SK-N-SH (cell line): ENCODE data around the gene SH3BP4. TPM values are rescaled to one million over a fixed set of nuclear protein-coding genes. Genes with fewer than 3 reads are reported as not detected.

Source experiments
- CTCF ChIA-PET: fragments of 300-600, 350-600 bp; formaldehyde crosslinking; extraction: SDS; loops from one replicate; lab custom pipeline; 2021; lab: Yijun Ruan, JAX
- POLR2A ChIA-PET: fragments of 350-600 bp; sonication (Branson Sonifier 250); formaldehyde crosslinking; extraction: SDS; loops from one replicate; lab custom pipeline; 2020; ENCODE audit warnings: antibody characterized with exemption, inconsistent platforms; lab: Yijun Ruan, JAX
- DNase-seq: peaks from one replicate; pipeline ENCODE4 v3.0.0; 2012
- H2AFZ ChIP-seq: fragments of 200-600 bp; sonication (generic); 2 replicates; pipeline ENCODE4 v1.8.1; 2016; ENCODE audit warnings: antibody characterized with exemption, mild to moderate bottlenecking, low read depth
- H3F3A ChIP-seq: fragments of 200-600 bp; sonication (generic); replicated peaks from 2 replicates; pipeline ENCODE3; 2016; ENCODE audit warnings: antibody characterized with exemption, mild to moderate bottlenecking; ENCODE audit not compliant: insufficient read depth
- H3K27ac ChIP-seq, 2 experiments: fragments of 200-500 bp in 1 of 2; fragments of 200-600 bp in 1 of 2; sonication (Bioruptor generic) in 1 of 2; sonication (generic), shearing (Covaris generic) in 1 of 2; 2 replicates each; pipeline versions ENCODE4 v1.5.1 to v1.6.1; 2014 to 2016; ENCODE audit warnings: low read depth in 2 of 2, inconsistent platforms in 1 of 2, low read length in 1 of 2, mild to moderate bottlenecking in 1 of 2, mixed read lengths in 1 of 2
- H3K27me3 ChIP-seq: fragments of 200-600 bp; sonication (generic), shearing (Covaris generic); 2 replicates; pipeline ENCODE4 v1.6.1; 2016; ENCODE audit warnings: mixed run types; ENCODE audit not compliant: insufficient read depth
- H3K36me3 ChIP-seq, 2 experiments: fragments of 200-500 bp in 1 of 2; fragments of 200-600 bp in 1 of 2; sonication (Bioruptor generic) in 1 of 2; sonication (generic) in 1 of 2; replicated peaks in 1 of 2; 2 replicates each; pipeline versions ENCODE3 to v1.5.1; 2014 to 2016; ENCODE audit warnings: low read length in 1 of 2, mild to moderate bottlenecking in 1 of 2; ENCODE audit not compliant: insufficient read depth in 2 of 2, control insufficient read depth in 1 of 2
- H3K4me1 ChIP-seq, 2 experiments: fragments of 200-500 bp in 1 of 2; fragments of 200-600 bp in 1 of 2; sonication (Bioruptor generic) in 1 of 2; sonication (generic), shearing (Covaris generic) in 1 of 2; 2 replicates each; pipeline versions ENCODE4 v1.5.1 to v1.6.1; 2014 to 2016; ENCODE audit warnings: low read depth in 1 of 2, low read length in 1 of 2, mixed run types in 1 of 2; ENCODE audit not compliant: insufficient read depth in 2 of 2, control insufficient read depth in 1 of 2
- H3K4me2 ChIP-seq: fragments of 200-600 bp; sonication (generic), shearing (Covaris generic); 2 replicates; pipeline ENCODE4 v1.6.1; 2017; ENCODE audit warnings: mixed run types
- H3K4me3 ChIP-seq, 2 experiments: fragments of 200-500 bp in 1 of 2; fragments of 200-600 bp in 1 of 2; sonication (Bioruptor generic) in 1 of 2; sonication (generic), shearing (Covaris generic) in 1 of 2; 2 replicates each; pipeline versions ENCODE4 v1.5.1 to v1.8.1; 2014 to 2016; ENCODE audit warnings: low read depth in 2 of 2, inconsistent platforms in 1 of 2, low read length in 1 of 2, mild to moderate bottlenecking in 1 of 2, mixed read lengths in 1 of 2, moderate library complexity in 1 of 2
- H3K79me2 ChIP-seq: fragments of 200-600 bp; sonication (generic); 2 replicates; pipeline ENCODE4 v1.8.1; 2017; ENCODE audit warnings: mild to moderate bottlenecking; ENCODE audit not compliant: insufficient read depth
- H3K9ac ChIP-seq: fragments of 200-600 bp; sonication (generic); 2 replicates; pipeline ENCODE4 v1.6.1; 2017; ENCODE audit warnings: mixed run types
- H3K9me2 ChIP-seq: fragments of 200-600 bp; sonication (generic); 2 replicates; pipeline ENCODE4 v1.6.1; 2017; ENCODE audit warnings: mixed run types
- H3K9me3 ChIP-seq: fragments of 200-600 bp; sonication (generic); 2 replicates; pipeline ENCODE4 v1.6.1; 2017; ENCODE audit warnings: mixed run types, mild to moderate bottlenecking, moderate library complexity
- H4K20me1 ChIP-seq: fragments of 200-600 bp; sonication (generic); 2 replicates; pipeline ENCODE4 v1.6.1; 2017; ENCODE audit warnings: mild to moderate bottlenecking, mixed run types; ENCODE audit not compliant: insufficient read depth
- CHD2 ChIP-seq: fragments of 150-350 bp; IDR thresholded peaks from 2 replicates; pipeline ENCODE4 v1.6.1; 2018; ENCODE audit warnings: low read length; ENCODE audit not compliant: partially characterized antibody
- EP300 ChIP-seq, 2 experiments: IDR thresholded peaks; 2 replicates each; pipeline versions ENCODE4 v1.4.0 to v1.6.1; 2012; ENCODE audit warnings: borderline replicate concordance in 1 of 2, low read depth in 1 of 2, low read length in 1 of 2
- FOSL2 ChIP-seq: IDR thresholded peaks from 2 replicates; pipeline ENCODE4 v1.4.0; 2012; ENCODE audit warnings: low read depth, mild to moderate bottlenecking, moderate library complexity, borderline replicate concordance
- FOXJ3 ChIP-seq: sonication (generic); formaldehyde crosslinking; IDR thresholded peaks from 2 replicates; pipeline ENCODE4 v1.5.1; 2020; ENCODE audit warnings: mild to moderate bottlenecking, missing genetic modification reagents
- GATA2 ChIP-seq: sonication (generic); formaldehyde crosslinking; IDR thresholded peaks from 2 replicates; pipeline ENCODE4 v1.5.0; 2020; ENCODE audit warnings: mild to moderate bottlenecking, missing genetic modification reagents
- MAX ChIP-seq: IDR thresholded peaks from 2 replicates; pipeline ENCODE4 v1.4.0; 2012; ENCODE audit warnings: low read depth
- MXI1 ChIP-seq: IDR thresholded peaks from 2 replicates; pipeline ENCODE4 v1.6.1; 2012; ENCODE audit warnings: mild to moderate bottlenecking, low read depth, low read length, improper control_type of control experiment
- RAD21 ChIP-seq: IDR thresholded peaks from 2 replicates; pipeline ENCODE4 v1.6.1; 2012; ENCODE audit warnings: mild to moderate bottlenecking, low read length
- RCOR1 ChIP-seq: fragments of 150-350 bp; IDR thresholded peaks from 2 replicates; pipeline ENCODE4 v1.6.1; 2017; ENCODE audit warnings: antibody characterized with exemption, low read length
- RFX5 ChIP-seq: IDR thresholded peaks from 2 replicates; pipeline ENCODE4 v1.6.1; 2012; ENCODE audit warnings: mild to moderate bottlenecking, improper control_type of control experiment, low read length
- TCF12 ChIP-seq: IDR thresholded peaks from 2 replicates; pipeline ENCODE4 v1.4.0; 2012
- TEAD4 ChIP-seq: IDR thresholded peaks from 2 replicates; pipeline ENCODE4 v1.4.0; 2012; ENCODE audit warnings: mild to moderate bottlenecking, borderline replicate concordance; ENCODE audit not compliant: insufficient read depth
- WGBS: methylation state at CpG from one replicate; pipeline ENCODE4 v1.1.6; 2017; ENCODE audit warnings: low lambda C conversion rate; 5-methylcytosine and 5-hydroxymethylcytosine counted together
- polyA plus RNA-seq, 3 experiments: library from polyadenylated mRNA; depleted of rRNA; stranded (reverse); fragments of >200 nt; gene quantifications; 2 replicates each; pipeline ENCODE4 v1.2.3, GENCODE V29; 2012
- TF ChIP-seq, protein P1 (sequence below): fragments of 200-600 bp; sonication (generic); IDR thresholded peaks from 2 replicates; pipeline ENCODE4 v1.6.1; 2017; ENCODE audit warnings: antibody characterized with exemption, mild to moderate bottlenecking, moderate library complexity

SH3BP4 gene
- polyA plus RNA-seq, 1 of the 3 experiments (the other 2 are of a cell fraction) = 27.7 TPM

- TF ChIP-seq MAX (no peak), FOSL2 (no peak), TCF12 (no peak)
Observed at GRCh38 chr2:234968631-234969305, 17.0 kb downstream of the SH3BP4 start (continued).

GRCh38 chr2:234969306-234970098, 17.7 kb downstream of the SH3BP4 start:
- no peak for TF ChIP-seq RCOR1
- no peak for TF ChIP-seq FOSL2
- TF ChIP-seq MXI1 = peak; percentile 25; the same call in 1 of the 2 replicates
- peak; percentile 10; the same call in 1 of the 2 replicates for TF ChIP-seq GATA2 (CRISPR knock-in tag)
- TF ChIP-seq CHD2 = peak; percentile 41
- TF ChIP-seq EP300 (IDR thresholded peaks at IDR 0.05; ENCODE audit: borderline replicate concordance in 1 of 2, low read depth in 1 of 2, low read length in 1 of 2) = 0 out of 4 replicates have a peak, but pooled peaks of 1 of the 2 experiments have one; percentile 10
- peak; percentile 4; the same call in 1 of the 2 replicates for TF ChIP-seq RAD21
- no peak for TF ChIP-seq TEAD4
- TF ChIP-seq FOXJ3 = peak; percentile 43; the same call in 1 of the 2 replicates
- no peak for TF ChIP-seq RFX5
- Histone ChIP-seq H3K4me3 (no peak overlapping the region), H2AFZ (no peak overlapping the region), H3K9me3 (no peaks in the 10 kb centered on the region), H3K79me2 (peaks cover 100% of the 10 kb centered on the region), H3F3A (peaks cover 25% of the 10 kb centered on the region), H3K27ac (peak overlapping the region; percentile 11 to 62; a peak in 3 of 4 replicates), H3K9ac (peak overlapping the region; percentile 32; the same call in 1 of the 2 replicates), H3K9me2 (no peaks in the 10 kb centered on the region), H3K27me3 (no peaks in the 10 kb centered on the region), H4K20me1 (peaks cover 64% of the 10 kb centered on the region), H3K4me1 (peaks cover 32 to 50% of the 10 kb centered on the region in 2 experiments), H3K4me2 (peak overlapping the region; percentile 51), H3K36me3 (peaks cover 0 to 13% of the 10 kb centered on the region in 2 experiments)
- CTCF ChIA-PET = interaction anchor here (1.1 to 2.4 kb wide), 3 partner anchors 12 to 148 kb away, joined by 3 to 7 read pairs (median 4); no protein-coding TSS in a partner anchor
- POLR2A ChIA-PET = interaction anchor here (0.9 kb wide), 1 partner anchor 29 kb away, joined by 3 read pairs; no protein-coding TSS in a partner anchor
- peak; percentile 54 for DNase-seq
- WGBS = 82% methylated on average over 16 of the region's 17 CpGs

- Histone ChIP-seq H3K4me2 (peak overlapping the region; percentile 51), H4K20me1 (peaks cover 62% of the 10 kb centered on the region), H3K27me3 (no peaks in the 10 kb centered on the region), H3K4me3 (no peak overlapping the region), H3K9me2 (no peaks in the 10 kb centered on the region), H3K36me3 (peaks cover 0 to 13% of the 10 kb centered on the region in 2 experiments), H2AFZ (no peak overlapping the region), H3K9ac (peak overlapping the region; percentile 32; the same call in 1 of the 2 replicates), H3K27ac (peak overlapping the region in 1 of 2 experiments; percentile 62; a peak in 2 of 4 replicates), H3F3A (peaks cover 24% of the 10 kb centered on the region), H3K79me2 (peaks cover 100% of the 10 kb centered on the region), H3K9me3 (no peaks in the 10 kb centered on the region), H3K4me1 (peaks cover 32 to 54% of the 10 kb centered on the region in 2 experiments)
- TF ChIP-seq, protein P1, sequence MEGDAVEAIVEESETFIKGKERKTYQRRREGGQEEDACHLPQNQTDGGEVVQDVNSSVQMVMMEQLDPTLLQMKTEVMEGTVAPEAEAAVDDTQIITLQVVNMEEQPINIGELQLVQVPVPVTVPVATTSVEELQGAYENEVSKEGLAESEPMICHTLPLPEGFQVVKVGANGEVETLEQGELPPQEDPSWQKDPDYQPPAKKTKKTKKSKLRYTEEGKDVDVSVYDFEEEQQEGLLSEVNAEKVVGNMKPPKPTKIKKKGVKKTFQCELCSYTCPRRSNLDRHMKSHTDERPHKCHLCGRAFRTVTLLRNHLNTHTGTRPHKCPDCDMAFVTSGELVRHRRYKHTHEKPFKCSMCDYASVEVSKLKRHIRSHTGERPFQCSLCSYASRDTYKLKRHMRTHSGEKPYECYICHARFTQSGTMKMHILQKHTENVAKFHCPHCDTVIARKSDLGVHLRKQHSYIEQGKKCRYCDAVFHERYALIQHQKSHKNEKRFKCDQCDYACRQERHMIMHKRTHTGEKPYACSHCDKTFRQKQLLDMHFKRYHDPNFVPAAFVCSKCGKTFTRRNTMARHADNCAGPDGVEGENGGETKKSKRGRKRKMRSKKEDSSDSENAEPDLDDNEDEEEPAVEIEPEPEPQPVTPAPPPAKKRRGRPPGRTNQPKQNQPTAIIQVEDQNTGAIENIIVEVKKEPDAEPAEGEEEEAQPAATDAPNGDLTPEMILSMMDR = no peak
- no peak for TF ChIP-seq MAX
- WGBS = 88% methylated on average over 7 of the region's 7 CpGs
- CTCF ChIA-PET = interaction anchor here (0.7 kb wide), 1 partner anchor 1241 kb away, joined by 3 read pairs; no protein-coding TSS in a partner anchor
- POLR2A ChIA-PET = no interaction called here
- DNase-seq = no peak
Observed at GRCh38 chr2:234970099-234970440, 18.3 kb downstream of the SH3BP4 start.
